ENCODE measurements around the gene SH2D6.

DNA sequence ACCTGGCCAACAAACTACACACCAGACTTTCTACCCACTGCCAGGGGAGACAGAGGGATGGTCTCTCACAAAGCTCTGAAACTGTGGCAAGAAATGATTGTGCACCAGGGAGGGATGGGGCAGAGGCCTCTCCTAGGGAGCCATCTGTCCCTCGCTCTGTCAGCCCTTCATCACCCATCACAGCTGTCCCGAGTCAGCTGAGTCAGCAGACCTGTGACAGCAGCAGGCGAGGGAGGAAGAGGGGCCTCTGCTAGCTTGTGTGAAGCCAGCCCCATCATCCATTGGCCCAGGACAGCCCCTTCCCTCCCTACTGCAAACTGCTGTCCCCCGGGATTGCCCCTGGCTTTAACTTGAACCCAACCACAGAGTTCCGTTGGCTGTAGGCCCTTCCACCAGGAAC, 5.0 kb downstream of the SH2D6 start:
- TF ChIP-seq, protein P1, sequence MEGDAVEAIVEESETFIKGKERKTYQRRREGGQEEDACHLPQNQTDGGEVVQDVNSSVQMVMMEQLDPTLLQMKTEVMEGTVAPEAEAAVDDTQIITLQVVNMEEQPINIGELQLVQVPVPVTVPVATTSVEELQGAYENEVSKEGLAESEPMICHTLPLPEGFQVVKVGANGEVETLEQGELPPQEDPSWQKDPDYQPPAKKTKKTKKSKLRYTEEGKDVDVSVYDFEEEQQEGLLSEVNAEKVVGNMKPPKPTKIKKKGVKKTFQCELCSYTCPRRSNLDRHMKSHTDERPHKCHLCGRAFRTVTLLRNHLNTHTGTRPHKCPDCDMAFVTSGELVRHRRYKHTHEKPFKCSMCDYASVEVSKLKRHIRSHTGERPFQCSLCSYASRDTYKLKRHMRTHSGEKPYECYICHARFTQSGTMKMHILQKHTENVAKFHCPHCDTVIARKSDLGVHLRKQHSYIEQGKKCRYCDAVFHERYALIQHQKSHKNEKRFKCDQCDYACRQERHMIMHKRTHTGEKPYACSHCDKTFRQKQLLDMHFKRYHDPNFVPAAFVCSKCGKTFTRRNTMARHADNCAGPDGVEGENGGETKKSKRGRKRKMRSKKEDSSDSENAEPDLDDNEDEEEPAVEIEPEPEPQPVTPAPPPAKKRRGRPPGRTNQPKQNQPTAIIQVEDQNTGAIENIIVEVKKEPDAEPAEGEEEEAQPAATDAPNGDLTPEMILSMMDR (IDR thresholded peaks at IDR 0.05): no peak
- TF ChIP-seq EZH2 (IDR thresholded peaks at IDR 0.05; ENCODE audit: borderline replicate concordance, insufficient read depth, low read depth, low read length, poor library complexity, severe bottlenecking): no peak

Measured in B cell (primary cell).